Neutrophil (primary cell): ENCODE data around the gene HIBCH.

Experiments used
- H3K27ac ChIP-seq: fragments of 200-600 bp; sonication (generic); 2 replicates; pipeline ENCODE4 v1.5.1; 2016; ENCODE audit warnings: mild to moderate bottlenecking, moderate library complexity
- H3K27me3 ChIP-seq: fragments of 200-600 bp; sonication (generic); 2 replicates; pipeline ENCODE4 v1.6.0; 2016; ENCODE audit warnings: mild to moderate bottlenecking
- H3K36me3 ChIP-seq: fragments of 200-600 bp; sonication (generic); 2 replicates; pipeline ENCODE4 v1.5.1; 2017
- H3K4me1 ChIP-seq, 2 experiments: fragments of 200-600 bp in 1 of 2; sonication (generic) in 1 of 2; 1 replicate in 1 of 2; 2 replicates in 1 of 2; pipeline versions ENCODE4 v1.5.1 to v1.6.1; 2013 to 2016; ENCODE audit warnings: low read depth in 1 of 2, low read length in 1 of 2, mild to moderate bottlenecking in 1 of 2, moderate library complexity in 1 of 2; ENCODE audit not compliant: control insufficient read depth in 1 of 2, insufficient read depth in 1 of 2
- H3K4me3 ChIP-seq, 2 experiments: fragments of 200-600 bp in 1 of 2; sonication (generic) in 1 of 2; 1 replicate in 1 of 2; 2 replicates in 1 of 2; pipeline ENCODE4 v1.5.1; 2013 to 2016; ENCODE audit warnings: low read depth in 1 of 2, low read length in 1 of 2, mild to moderate bottlenecking in 1 of 2, moderate library complexity in 1 of 2
- H3K9me3 ChIP-seq: fragments of 200-600 bp; sonication (generic); 2 replicates; pipeline ENCODE4 v1.5.1; 2016
- CTCF ChIP-seq: fragments of 200-600 bp; sonication (generic); IDR thresholded peaks from 2 replicates; pipeline ENCODE4 v1.5.1; 2016; ENCODE audit warnings: antibody characterized with exemption

The HIBCH gene

GRCh38 chr2:190202604-190203003 is 117.0 kb downstream of the HIBCH start:
- TF ChIP-seq CTCF: no peak
- no peaks in the 10 kb centered on the region for H3K4me1 ChIP-seq
- no peaks in the 10 kb centered on the region for H3K27me3 ChIP-seq
- H3K36me3 ChIP-seq: no peaks in the 10 kb centered on the region
- no peak overlapping the region for H3K4me3 ChIP-seq
- no peaks in the 10 kb centered on the region for H3K9me3 ChIP-seq
- H3K27ac ChIP-seq: no peak overlapping the region

- H3K9me3 ChIP-seq: no peaks in the 10 kb centered on the region
- H3K27ac ChIP-seq: no peak overlapping the region
- H3K4me3 ChIP-seq: no peak overlapping the region
- TF ChIP-seq CTCF: no peak
- H3K27me3 ChIP-seq: no peaks in the 10 kb centered on the region
- no peaks in the 10 kb centered on the region for H3K36me3 ChIP-seq
- no peaks in the 10 kb centered on the region for H3K4me1 ChIP-seq
These were observed 117.6 kb downstream of the HIBCH start for GRCh38 chr2:190202018-190202417.

- no peaks in the 10 kb centered on the region for H3K36me3 ChIP-seq
- no peaks in the 10 kb centered on the region for H3K9me3 ChIP-seq
- H3K27ac ChIP-seq: no peak overlapping the region
- no peaks in the 10 kb centered on the region for H3K4me1 ChIP-seq
- TF ChIP-seq CTCF: no peak
- H3K27me3 ChIP-seq: no peaks in the 10 kb centered on the region
- H3K4me3 ChIP-seq: no peak overlapping the region
These were observed 119.0 kb downstream of the HIBCH start for GRCh38 chr2:190200603-190201002.

GRCh38 chr2:190199530-190199929 is 120.1 kb downstream of the HIBCH start:
- Histone ChIP-seq H3K4me3 (no peak overlapping the region), H3K36me3 (no peaks in the 10 kb centered on the region), H3K27me3 (no peaks in the 10 kb centered on the region), H3K4me1 (no peaks in the 10 kb centered on the region), H3K9me3 (no peaks in the 10 kb centered on the region), H3K27ac (no peak overlapping the region)
- TF ChIP-seq CTCF: no peak

GRCh38 chr2:190199109-190199508 is 120.5 kb downstream of the HIBCH start:
- no peaks in the 10 kb centered on the region for H3K9me3 ChIP-seq
- H3K27ac ChIP-seq: no peak overlapping the region
- H3K27me3 ChIP-seq: no peaks in the 10 kb centered on the region
- no peak for TF ChIP-seq CTCF
- H3K4me1 ChIP-seq: no peaks in the 10 kb centered on the region
- no peak overlapping the region for H3K4me3 ChIP-seq
- no peaks in the 10 kb centered on the region for H3K36me3 ChIP-seq

- H3K27me3 ChIP-seq: no peaks in the 10 kb centered on the region
- no peak for TF ChIP-seq CTCF
- H3K4me1 ChIP-seq: no peaks in the 10 kb centered on the region
- no peaks in the 10 kb centered on the region for H3K9me3 ChIP-seq
- no peaks in the 10 kb centered on the region for H3K36me3 ChIP-seq
- H3K4me3 ChIP-seq: no peak overlapping the region
- H3K27ac ChIP-seq: no peak overlapping the region
These were observed 122.4 kb downstream of the HIBCH start for GRCh38 chr2:190197143-190197720.
